Activated T-helper 9 cell treated with anti-CD3 and anti-CD28 coated beads, Interleukin-2, amount 50 U/mL, for 16 hours (primary cell): ENCODE results near the gene SOX15.

Source experiments
- DNase-seq: peaks from one replicate; pipeline ENCODE4 v3.0.0-alpha.2; 2020; ENCODE audit warnings: low read depth

The SOX15 gene

GRCh38 chr17:7577327-7578199, 12.3 kb downstream of the SOX15 start:
- DNase-seq: no peak

GRCh38 chr17:7576432-7576937, 13.4 kb downstream of the SOX15 start:
- DNase-seq: no peak

GRCh38 chr17:7575959-7576358, 13.9 kb downstream of the SOX15 start:
- DNase-seq: no peak

- no peak for DNase-seq
These were observed 14.4 kb downstream of the SOX15 start for GRCh38 chr17:7575481-7575883.

- DNase-seq: no peak
These were observed 15.5 kb downstream of the SOX15 start for GRCh38 chr17:7574176-7574953.

GRCh38 chr17:7573324-7574080, 16.4 kb downstream of the SOX15 start:
- peak; percentile 87 for DNase-seq

GRCh38 chr17:7572588-7573323, 17.1 kb downstream of the SOX15 start:
- peak; percentile 99 for DNase-seq

GRCh38 chr17:7572338-7572587, 17.6 kb downstream of the SOX15 start:
- no peak for DNase-seq

GRCh38 chr17:7570351-7570750, 19.5 kb downstream of the SOX15 start:
- DNase-seq: no peak

- no peak for DNase-seq
These were observed 20.3 kb downstream of the SOX15 start for GRCh38 chr17:7569571-7569970.

GRCh38 chr17:7563115-7563869, 26.6 kb downstream of the SOX15 start:
- no peak for DNase-seq

GRCh38 chr17:7562208-7562605, 27.7 kb downstream of the SOX15 start:
- no peak for DNase-seq

- DNase-seq: peak; percentile 90
These were observed 28.2 kb downstream of the SOX15 start, which contains the start of gene SENP3 for GRCh38 chr17:7561589-7562207. Gene SENP3, plus strand, starts transcription at chr17:7561919. Its CDS starts 1,158 bp downstream, at chr17:7563077.

- DNase-seq: peak; percentile 80
These were observed 28.8 kb downstream of the SOX15 start for GRCh38 chr17:7561028-7561575.

- peak; percentile 28 for DNase-seq
These were observed 29.5 kb downstream of the SOX15 start for GRCh38 chr17:7560172-7561027.

- no peak for DNase-seq
These were observed 30.3 kb downstream of the SOX15 start for GRCh38 chr17:7559320-7560171.

- DNase-seq: no peak
These were observed 31.2 kb downstream of the SOX15 start, which contains the start of gene TNFSF13 for GRCh38 chr17:7558544-7559319. Gene TNFSF13, plus strand, starts transcription at chr17:7558750. Its CDS starts 290 bp downstream, at chr17:7559040.
